Erythroblast (primary cell): ENCODE measurements around the gene PRM3.

Experiments used
- DNase-seq, 2 experiments: peaks; one replicate each; lab custom pipeline; 2025; lab: John Stamatoyannopoulos, UW
- GATA1 ChIP-seq: IDR thresholded peaks from 2 replicates; pipeline ENCODE4 v1.6.1; 2011; ENCODE audit warnings: low read depth, mild to moderate bottlenecking, control low read depth, low read length, moderate library complexity
- POLR2A ChIP-seq: IDR thresholded peaks from 2 replicates; pipeline ENCODE4 v1.6.1; 2011; ENCODE audit warnings: mild to moderate bottlenecking, low read length

PRM3 gene

GRCh38 chr16:11232302-11232851, 41.1 kb downstream of the PRM3 start:
- no peak for DNase-seq
- TF ChIP-seq POLR2A (no peak), GATA1 (no peak)

- TF ChIP-seq POLR2A (no peak), GATA1 (no peak)
- DNase-seq = no peak
These were observed 42.0 kb downstream of the PRM3 start for GRCh38 chr16:11231367-11231970.

GRCh38 chr16:11229906-11230305, 43.5 kb downstream of the PRM3 start:
- no peak for TF ChIP-seq GATA1
- no peak for TF ChIP-seq POLR2A
- DNase-seq = no peak

- TF ChIP-seq POLR2A (no peak), GATA1 (no peak)
- DNase-seq = no peak
These were observed 44.0 kb downstream of the PRM3 start for GRCh38 chr16:11229432-11229831.

- DNase-seq = no peak
- no peak for TF ChIP-seq POLR2A
- no peak for TF ChIP-seq GATA1
These were observed 47.5 kb downstream of the PRM3 start for GRCh38 chr16:11225677-11226549.

GRCh38 chr16:11224894-11225676, 48.3 kb downstream of the PRM3 start:
- TF ChIP-seq GATA1 (no peak), POLR2A (no peak)
- DNase-seq = peak in 1 of 2 experiments; percentile 30

GRCh38 chr16:11224096-11224893, 49.1 kb downstream of the PRM3 start:
- peak; percentile 77 to 80 for DNase-seq
- TF ChIP-seq POLR2A (peak; percentile 78), GATA1 (no peak)
